ENCODE data around the gene SLC44A5.

SLC44A5 gene

DNA sequence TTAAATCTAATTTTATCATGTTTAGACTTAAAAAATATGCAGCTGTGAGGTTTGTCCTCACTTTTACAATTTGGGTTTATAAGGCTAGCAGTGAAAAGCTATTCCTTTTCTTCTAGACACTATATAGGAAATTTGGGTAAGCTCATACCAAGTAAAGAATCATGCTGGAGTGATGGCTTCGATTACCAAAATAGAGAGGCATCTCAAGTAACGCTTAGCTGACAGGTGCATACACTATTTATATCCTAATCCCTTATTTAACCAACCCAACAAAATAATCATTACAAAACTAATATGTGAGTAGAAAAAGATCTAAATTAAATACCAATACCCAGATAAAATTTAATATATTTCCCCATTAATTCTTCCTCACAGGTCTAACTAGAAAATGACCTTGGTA is 283.5 kb downstream of the SLC44A5 start:
- Mint-ChIP-seq H3K36me3 (no peaks in the 10 kb centered on the region), H3K4me1 (no peaks in the 10 kb centered on the region), H3K27me3 (no peaks in the 10 kb centered on the region), H3K4me3 (no peak overlapping the region), H3K27ac (no peak overlapping the region), H3K9me3 (no peaks in the 10 kb centered on the region)
- no peak for DNase-seq (ENCODE audit: low spot score in 2 of 2)
- no peak for ATAC-seq (ENCODE audit: low read depth)

- H3K36me3 Mint-ChIP-seq: no peaks in the 10 kb centered on the region
- no peak overlapping the region for H3K27ac Mint-ChIP-seq
- ATAC-seq (ENCODE audit: low read depth) (no peak), DNase-seq (ENCODE audit: low spot score in 2 of 2) (no peak)
- H3K4me3 Mint-ChIP-seq: no peak overlapping the region
- peaks cover 4% of the 10 kb centered on the region for H3K9me3 Mint-ChIP-seq
- H3K27me3 Mint-ChIP-seq: peaks cover 6% of the 10 kb centered on the region
- H3K4me1 Mint-ChIP-seq: no peaks in the 10 kb centered on the region
Measured at GRCh38 chr1:75317976-75318375, 292.9 kb downstream of the SLC44A5 start.

GRCh38 chr1:75316230-75316629 is 294.7 kb downstream of the SLC44A5 start:
- Mint-ChIP-seq H3K4me1 (no peaks in the 10 kb centered on the region), H3K36me3 (no peaks in the 10 kb centered on the region), H3K4me3 (no peak overlapping the region), H3K9me3 (peaks cover 2% of the 10 kb centered on the region), H3K27ac (no peak overlapping the region), H3K27me3 (peaks cover 9% of the 10 kb centered on the region)
- ATAC-seq (ENCODE audit: low read depth) (no peak), DNase-seq (ENCODE audit: low spot score in 2 of 2) (no peak)

DNA sequence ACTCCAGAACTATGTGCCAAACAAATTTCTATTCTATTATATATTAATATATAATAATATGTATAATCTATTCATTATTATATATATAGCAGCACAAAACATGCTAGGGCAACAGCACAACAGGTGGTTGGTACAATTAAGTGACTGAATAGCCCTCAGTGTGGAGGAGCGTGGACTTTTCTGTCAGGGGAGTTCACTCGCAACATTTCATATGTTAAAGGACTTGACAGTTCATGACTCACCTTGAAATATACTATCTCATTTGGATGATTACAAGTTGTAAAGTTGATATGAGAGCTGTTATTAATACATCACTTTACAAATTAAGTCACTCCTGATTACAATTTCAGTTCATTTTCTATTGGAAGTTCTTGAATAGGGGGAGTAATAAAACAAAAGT is 298.3 kb downstream of the SLC44A5 start:
- no peak overlapping the region for H3K4me3 Mint-ChIP-seq
- no peaks in the 10 kb centered on the region for H3K9me3 Mint-ChIP-seq
- no peaks in the 10 kb centered on the region for H3K36me3 Mint-ChIP-seq
- no peaks in the 10 kb centered on the region for H3K4me1 Mint-ChIP-seq
- H3K27ac Mint-ChIP-seq: no peak overlapping the region
- ATAC-seq (ENCODE audit: low read depth) (no peak), DNase-seq (ENCODE audit: low spot score in 2 of 2) (no peak)
- H3K27me3 Mint-ChIP-seq: peaks cover 9% of the 10 kb centered on the region

GRCh38 chr1:75310067-75310466 is 300.8 kb downstream of the SLC44A5 start:
- Mint-ChIP-seq H3K9me3 (no peaks in the 10 kb centered on the region), H3K27me3 (peaks cover 4% of the 10 kb centered on the region), H3K4me1 (no peaks in the 10 kb centered on the region), H3K27ac (no peak overlapping the region), H3K36me3 (no peaks in the 10 kb centered on the region), H3K4me3 (no peak overlapping the region)
- no peak for DNase-seq (ENCODE audit: low spot score in 2 of 2)
- no peak for ATAC-seq (ENCODE audit: low read depth)

DNA sequence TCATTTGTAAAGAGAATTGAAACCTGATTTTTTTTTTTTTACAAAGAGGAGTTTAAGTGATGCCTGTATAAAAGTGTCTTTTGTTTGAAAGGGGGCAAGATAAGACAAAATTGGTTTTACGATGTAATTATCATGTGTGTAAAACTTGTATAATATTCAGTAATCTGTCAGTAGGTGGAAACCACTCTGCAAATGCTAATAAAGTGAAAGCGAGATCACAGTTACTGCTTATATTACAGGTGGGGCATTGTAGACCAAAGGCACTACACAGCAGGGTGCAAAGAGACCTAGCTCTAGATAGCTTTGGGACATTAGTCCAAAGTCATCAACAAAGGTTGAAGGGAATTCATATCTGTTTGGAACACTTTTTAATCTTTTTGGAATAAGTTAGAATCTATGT is 302.5 kb downstream of the SLC44A5 start:
- ATAC-seq (ENCODE audit: low read depth) (no peak), DNase-seq (ENCODE audit: low spot score in 2 of 2) (no peak)
- Mint-ChIP-seq H3K9me3 (no peaks in the 10 kb centered on the region), H3K27me3 (peaks cover 3% of the 10 kb centered on the region), H3K27ac (no peak overlapping the region), H3K4me3 (no peak overlapping the region), H3K36me3 (no peaks in the 10 kb centered on the region), H3K4me1 (no peaks in the 10 kb centered on the region)

GRCh38 chr1:75305061-75305460 is 305.9 kb downstream of the SLC44A5 start:
- DNase-seq (ENCODE audit: low spot score in 2 of 2): no peak
- no peaks in the 10 kb centered on the region for H3K36me3 Mint-ChIP-seq
- no peaks in the 10 kb centered on the region for H3K4me1 Mint-ChIP-seq
- H3K4me3 Mint-ChIP-seq: no peak overlapping the region
- H3K27me3 Mint-ChIP-seq: no peaks in the 10 kb centered on the region
- H3K9me3 Mint-ChIP-seq: no peaks in the 10 kb centered on the region
- no peak overlapping the region for H3K27ac Mint-ChIP-seq
- ATAC-seq (ENCODE audit: low read depth): no peak

DNA sequence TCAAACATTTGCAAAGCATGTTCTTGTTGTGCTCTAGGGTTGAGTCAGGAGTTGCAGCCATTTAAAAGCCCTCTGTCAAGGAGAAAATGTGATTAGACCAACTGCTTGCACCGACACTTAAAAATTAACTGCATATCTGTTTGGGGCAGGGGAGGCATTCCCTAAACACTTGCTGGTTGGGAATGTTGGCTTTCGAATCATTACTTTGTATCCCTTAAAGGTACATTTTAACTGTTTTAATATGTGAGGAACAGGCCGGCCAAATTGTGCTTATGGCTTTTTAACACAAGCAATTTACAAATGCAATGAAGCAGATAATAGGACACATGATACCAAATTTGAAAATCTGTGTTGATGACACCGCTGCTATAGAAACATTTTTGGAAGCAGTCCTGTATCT is 317.6 kb downstream of the SLC44A5 start:
- DNase-seq (ENCODE audit: low spot score in 2 of 2) (no peak), ATAC-seq (ENCODE audit: low read depth) (no peak)
- peaks cover 3% of the 10 kb centered on the region for H3K36me3 Mint-ChIP-seq

GRCh38 chr1:75292013-75292412 is 318.9 kb downstream of the SLC44A5 start:
- Mint-ChIP-seq H3K9me3 (no peaks in the 10 kb centered on the region), H3K36me3 (peaks cover 3% of the 10 kb centered on the region), H3K4me1 (no peaks in the 10 kb centered on the region), H3K27ac (no peak overlapping the region), H3K27me3 (peaks cover 3% of the 10 kb centered on the region), H3K4me3 (no peak overlapping the region)
- DNase-seq (ENCODE audit: low spot score in 2 of 2) (no peak), ATAC-seq (ENCODE audit: low read depth) (no peak)

More for the DNA sequence above, 317.6 kb downstream of the SLC44A5 start:
- H3K4me3 Mint-ChIP-seq: no peak overlapping the region
- H3K27ac Mint-ChIP-seq: no peak overlapping the region
- peaks cover 3% of the 10 kb centered on the region for H3K27me3 Mint-ChIP-seq
- no peaks in the 10 kb centered on the region for H3K4me1 Mint-ChIP-seq
- H3K9me3 Mint-ChIP-seq: no peaks in the 10 kb centered on the region

GRCh38 chr1:75276385-75276784 is 334.5 kb downstream of the SLC44A5 start:
- no peaks in the 10 kb centered on the region for H3K9me3 Mint-ChIP-seq
- H3K4me3 Mint-ChIP-seq: no peak overlapping the region
- no peak for DNase-seq (ENCODE audit: low spot score in 2 of 2)
- H3K27me3 Mint-ChIP-seq: no peaks in the 10 kb centered on the region
- H3K36me3 Mint-ChIP-seq: no peaks in the 10 kb centered on the region
- no peaks in the 10 kb centered on the region for H3K4me1 Mint-ChIP-seq
- H3K27ac Mint-ChIP-seq: no peak overlapping the region
- ATAC-seq (ENCODE audit: low read depth): no peak

GRCh38 chr1:75275631-75276030 is 335.3 kb downstream of the SLC44A5 start:
- DNase-seq (ENCODE audit: low spot score in 2 of 2): no peak
- Mint-ChIP-seq H3K27me3 (no peaks in the 10 kb centered on the region), H3K4me3 (no peak overlapping the region)

GRCh38 chr1:75274920-75275506 is 335.9 kb downstream of the SLC44A5 start:
- Mint-ChIP-seq H3K9me3 (no peaks in the 10 kb centered on the region), H3K27me3 (no peaks in the 10 kb centered on the region)

More at GRCh38 chr1:75275631-75276030, 335.3 kb downstream of the SLC44A5 start:
- no peaks in the 10 kb centered on the region for H3K36me3 Mint-ChIP-seq
- H3K27ac Mint-ChIP-seq: no peak overlapping the region
- H3K4me1 Mint-ChIP-seq: no peaks in the 10 kb centered on the region
- no peaks in the 10 kb centered on the region for H3K9me3 Mint-ChIP-seq
- ATAC-seq (ENCODE audit: low read depth): no peak

DNA sequence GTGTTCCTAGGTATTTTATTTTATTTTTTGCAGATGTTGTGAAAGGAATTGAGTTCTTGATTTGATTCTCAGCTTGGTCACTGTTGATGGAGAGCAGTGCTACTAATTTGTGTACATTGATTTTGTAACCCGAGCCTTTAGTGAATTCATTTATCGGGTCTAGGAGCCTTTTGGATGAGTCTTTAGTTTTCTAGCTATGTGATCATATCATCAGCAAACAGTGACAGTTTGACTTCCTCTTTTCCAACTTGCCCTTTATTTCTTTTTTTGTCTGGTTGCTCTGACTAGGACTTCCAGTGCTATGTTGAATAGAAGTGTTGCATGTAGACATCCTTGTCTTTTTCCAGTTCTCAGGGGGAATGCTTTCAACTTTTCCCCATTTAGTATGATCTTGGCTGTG is 337.8 kb downstream of the SLC44A5 start:
- no peaks in the 10 kb centered on the region for H3K27me3 Mint-ChIP-seq
- no peak overlapping the region for H3K4me3 Mint-ChIP-seq
- H3K4me1 Mint-ChIP-seq: no peaks in the 10 kb centered on the region
- no peaks in the 10 kb centered on the region for H3K36me3 Mint-ChIP-seq
- no peak for ATAC-seq (ENCODE audit: low read depth)
- no peak for DNase-seq (ENCODE audit: low spot score in 2 of 2)
- peaks cover 1% of the 10 kb centered on the region for H3K9me3 Mint-ChIP-seq
- no peak overlapping the region for H3K27ac Mint-ChIP-seq

More at GRCh38 chr1:75274920-75275506, 335.9 kb downstream of the SLC44A5 start:
- Mint-ChIP-seq H3K4me3 (no peak overlapping the region), H3K27ac (no peak overlapping the region), H3K36me3 (no peaks in the 10 kb centered on the region), H3K4me1 (no peaks in the 10 kb centered on the region)
- ATAC-seq (ENCODE audit: low read depth) (no peak), DNase-seq (ENCODE audit: low spot score in 2 of 2) (no peak)

DNA sequence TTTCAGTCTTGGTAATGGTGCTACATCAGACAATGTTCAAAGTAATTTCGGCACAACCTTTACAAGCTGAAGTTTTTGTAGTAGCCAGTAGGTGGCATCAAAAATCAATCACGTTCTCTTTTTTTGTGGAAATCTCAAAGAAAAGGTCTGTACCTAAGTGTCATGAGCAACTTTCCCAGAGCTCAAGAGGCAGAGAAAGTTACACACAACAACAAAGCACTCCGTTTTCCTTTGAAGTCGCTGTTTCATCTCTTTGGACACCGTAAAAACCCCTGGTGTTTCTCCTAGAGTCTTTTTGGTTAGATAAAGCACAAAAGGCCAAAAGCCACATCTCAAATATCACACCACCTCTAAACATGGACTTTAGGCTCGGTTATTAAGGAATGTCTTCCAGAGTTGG is 345.1 kb downstream of the SLC44A5 start:
- Mint-ChIP-seq H3K27me3 (no peaks in the 10 kb centered on the region), H3K4me3 (no peak overlapping the region), H3K4me1 (peaks cover 22% of the 10 kb centered on the region), H3K27ac (no peak overlapping the region), H3K9me3 (peaks cover 1% of the 10 kb centered on the region), H3K36me3 (peaks cover 2% of the 10 kb centered on the region)
- DNase-seq (ENCODE audit: low spot score in 2 of 2) (peak in 1 of 2 donors; percentile 22), ATAC-seq (ENCODE audit: low read depth) (peak; percentile 60)

DNA sequence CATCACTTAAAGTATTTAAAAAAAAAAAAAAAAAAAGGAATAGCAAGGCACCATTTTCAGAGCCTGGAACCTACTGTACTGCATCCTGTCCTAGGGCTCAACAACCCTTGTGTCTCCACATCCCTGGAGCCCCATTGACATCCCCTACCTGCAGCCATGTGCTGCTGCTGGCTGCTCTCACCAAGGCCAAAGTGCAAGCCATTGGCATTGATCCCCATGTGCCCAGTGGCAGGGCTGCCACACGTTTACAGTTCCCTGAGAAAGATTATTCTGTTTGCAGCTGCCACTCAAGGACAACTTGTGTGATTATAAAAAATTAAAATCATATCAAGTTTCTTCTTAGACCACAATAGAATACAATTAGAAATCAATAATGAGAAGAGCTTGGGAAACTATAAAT is 346.8 kb downstream of the SLC44A5 start:
- H3K4me1 Mint-ChIP-seq: peaks cover 30% of the 10 kb centered on the region
- peaks cover 7% of the 10 kb centered on the region for H3K36me3 Mint-ChIP-seq
- H3K4me3 Mint-ChIP-seq: no peak overlapping the region
- peaks cover 2% of the 10 kb centered on the region for H3K9me3 Mint-ChIP-seq
- DNase-seq (ENCODE audit: low spot score in 2 of 2): no peak
- ATAC-seq (ENCODE audit: low read depth): no peak
- H3K27ac Mint-ChIP-seq: peak overlapping the region; percentile 2
- no peaks in the 10 kb centered on the region for H3K27me3 Mint-ChIP-seq

Data from memory B cell (primary cell).